Esophagus squamous epithelium (tissue), 5 donors: ENCODE data around the gene FURIN. TPM values are rescaled to one million over a fixed set of nuclear protein-coding genes. Genes with fewer than 3 reads are reported as not detected.
"Not testable (repeated sequence)": the region's sequence is repeated elsewhere in the genome, so short reads cannot be mapped to it uniquely, and the experiment has no call there.

Experiments
- DNase-seq: peaks from one replicate; lab custom pipeline; 2025; lab: John Stamatoyannopoulos, UW
- H3K27ac ChIP-seq, 4 donors: fragments of 200-600 bp; sonication (generic); one replicate each; pipeline ENCODE4 v1.5.1; 2016 to 2019; ENCODE audit warnings: mild to moderate bottlenecking in 1 of 4
- H3K27me3 ChIP-seq, 4 donors: fragments of 200-600 bp; sonication (generic); 1 replicate in 3 of 4; 2 replicates in 1 of 4; pipeline versions ENCODE4 v1.5.1 to v1.6.0; 2017 to 2021; ENCODE audit warnings: antibody characterized with exemption in 1 of 4
- H3K36me3 ChIP-seq, 3 donors: fragments of 200-600 bp; sonication (generic); one replicate each; pipeline ENCODE4 v1.5.1; 2016 to 2019
- H3K4me1 ChIP-seq, 3 donors: fragments of 200-600 bp; sonication (generic); one replicate each; pipeline ENCODE4 v1.5.1; 2017 to 2019
- H3K4me3 ChIP-seq, 4 donors: fragments of 200-600 bp; sonication (generic); 1 replicate in 3 of 4; 2 replicates in 1 of 4; pipeline ENCODE4 v1.5.1; 2016 to 2019; ENCODE audit warnings: mild to moderate bottlenecking in 2 of 4, moderate library complexity in 1 of 4
- H3K9me3 ChIP-seq, 3 donors: fragments of 200-600 bp; sonication (generic); one replicate each; pipeline ENCODE4 v1.5.1; 2016 to 2019
- POLR2A ChIP-seq, 4 donors: fragments of 450-650 bp; IDR thresholded peaks; one replicate each; pipeline ENCODE4 v1.6.1; 2017; ENCODE audit warnings: antibody characterized with exemption in 4 of 4, mild to moderate bottlenecking in 4 of 4, moderate library complexity in 3 of 4
- WGBS, 2 donors: methylation state at CpG; one replicate each; pipeline ENCODE4 v1.1.5; 2018; 5-methylcytosine and 5-hydroxymethylcytosine counted together
- intact Hi-C: fragments of 100-400 bp; cut with DNase I; formaldehyde crosslinking; loops from one replicate; pipeline ENCODE4 v1.15.0; 2022
- total RNA-seq, 4 donors: library from RNA; depleted of rRNA; stranded (reverse); fragments of >200 nt; gene quantifications; one replicate each; pipeline ENCODE4 v1.1.0, GENCODE V29; 2016
- TF ChIP-seq, protein P1 (sequence below), 6 experiments: fragments of 450-650 bp in 4 of 6; fragments of 200-600 bp in 2 of 6; sonication (generic) in 2 of 6; IDR thresholded peaks; one replicate each; pipeline ENCODE4 v1.5.1; 2016 to 2019; ENCODE audit warnings: antibody characterized with exemption in 6 of 6, mild to moderate bottlenecking in 4 of 6, moderate library complexity in 4 of 6
- donor health status: DM: yes; HTN: yes; CAD: no.

Gene FURIN
- total RNA-seq, 4 donors from 2014 or later = 27.7 to 43.3 (median 38.5) TPM

DNA sequence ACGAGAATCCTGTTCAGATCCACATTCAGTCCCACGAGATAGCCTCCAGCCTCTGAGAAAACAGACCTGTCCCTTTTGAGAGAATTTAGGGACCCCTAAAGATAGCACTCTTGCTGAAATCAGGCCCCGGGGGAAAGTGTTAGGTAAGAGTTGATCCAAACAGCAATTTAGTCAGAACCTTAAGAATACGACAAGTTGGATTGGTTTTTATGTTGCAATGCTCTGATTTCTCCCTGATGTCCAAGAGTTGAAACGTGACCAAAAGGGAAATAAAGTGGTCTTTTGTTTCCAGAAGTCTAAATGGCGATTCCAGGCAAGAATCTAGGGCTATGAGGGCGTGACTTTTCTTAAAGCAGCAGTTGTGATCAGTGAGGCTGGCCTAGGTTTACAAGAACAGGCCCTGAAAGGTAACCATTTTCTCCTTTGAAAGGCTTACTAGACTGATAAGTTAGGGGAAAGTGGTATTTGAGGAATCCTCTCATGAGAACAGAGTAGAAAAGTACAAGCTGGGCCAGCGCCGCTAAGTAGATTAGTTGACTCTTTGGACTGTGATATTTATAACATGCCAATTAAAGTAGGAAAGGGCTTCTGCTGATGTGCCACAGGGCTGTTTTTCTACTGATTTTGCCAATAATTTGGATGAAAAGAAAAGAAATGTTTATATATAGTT is 39.6 kb downstream of the FURIN start:
- TF ChIP-seq POLR2A (IDR thresholded peaks at IDR 0.05) = no peak
- TF ChIP-seq, protein P1, sequence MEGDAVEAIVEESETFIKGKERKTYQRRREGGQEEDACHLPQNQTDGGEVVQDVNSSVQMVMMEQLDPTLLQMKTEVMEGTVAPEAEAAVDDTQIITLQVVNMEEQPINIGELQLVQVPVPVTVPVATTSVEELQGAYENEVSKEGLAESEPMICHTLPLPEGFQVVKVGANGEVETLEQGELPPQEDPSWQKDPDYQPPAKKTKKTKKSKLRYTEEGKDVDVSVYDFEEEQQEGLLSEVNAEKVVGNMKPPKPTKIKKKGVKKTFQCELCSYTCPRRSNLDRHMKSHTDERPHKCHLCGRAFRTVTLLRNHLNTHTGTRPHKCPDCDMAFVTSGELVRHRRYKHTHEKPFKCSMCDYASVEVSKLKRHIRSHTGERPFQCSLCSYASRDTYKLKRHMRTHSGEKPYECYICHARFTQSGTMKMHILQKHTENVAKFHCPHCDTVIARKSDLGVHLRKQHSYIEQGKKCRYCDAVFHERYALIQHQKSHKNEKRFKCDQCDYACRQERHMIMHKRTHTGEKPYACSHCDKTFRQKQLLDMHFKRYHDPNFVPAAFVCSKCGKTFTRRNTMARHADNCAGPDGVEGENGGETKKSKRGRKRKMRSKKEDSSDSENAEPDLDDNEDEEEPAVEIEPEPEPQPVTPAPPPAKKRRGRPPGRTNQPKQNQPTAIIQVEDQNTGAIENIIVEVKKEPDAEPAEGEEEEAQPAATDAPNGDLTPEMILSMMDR (IDR thresholded peaks at IDR 0.05) = no peak
- H3K36me3 ChIP-seq = peaks cover 35 to 82% (median 56%) of the 10 kb centered on the region in 3 donors
- no peak overlapping the region for H3K27ac ChIP-seq
- DNase-seq = no peak
- no peaks in the 10 kb centered on the region for H3K9me3 ChIP-seq
- H3K4me1 ChIP-seq = peaks cover 8 to 23% (median 9%) of the 10 kb centered on the region in 3 donors
- no peaks in the 10 kb centered on the region for H3K27me3 ChIP-seq
- 81 to 88% methylated on average over 8 to 9 of the region's 9 CpGs for WGBS, 2 donors
- H3K4me3 ChIP-seq = no peak overlapping the region
- intact Hi-C loops = no loop called here

DNA sequence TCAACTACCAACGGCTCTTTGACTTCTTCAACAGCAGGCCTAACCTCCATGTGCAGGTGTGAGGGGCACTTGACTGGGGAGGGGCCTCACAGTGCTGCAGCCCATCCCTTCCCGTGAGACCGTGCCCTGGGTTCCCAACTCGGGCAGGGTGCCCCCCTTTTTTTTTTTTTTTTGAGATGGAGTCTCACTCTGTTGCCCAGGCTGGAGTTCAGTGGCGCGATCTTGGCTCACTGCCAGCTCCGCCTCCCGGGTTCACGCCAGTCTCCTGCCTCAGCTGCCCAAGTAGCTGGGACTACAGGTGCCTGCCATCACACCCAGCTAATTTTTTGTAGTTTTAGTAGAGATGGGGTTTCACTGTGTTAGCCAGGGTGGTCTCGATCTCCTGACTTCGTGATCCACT is 41.1 kb downstream of the FURIN start:
- intact Hi-C loops, H3K4me3 ChIP-seq, H3K9me3 ChIP-seq, DNase-seq, H3K27me3 ChIP-seq, H3K27ac ChIP-seq, H3K4me1 ChIP-seq: not testable (repeated sequence)
- H3K36me3 ChIP-seq = peaks cover 50 to 97% (median 63%) of the 10 kb centered on the region in 3 donors
- 81 to 87% methylated on average over 9 to 11 of the region's 11 CpGs for WGBS, 2 donors

DNA sequence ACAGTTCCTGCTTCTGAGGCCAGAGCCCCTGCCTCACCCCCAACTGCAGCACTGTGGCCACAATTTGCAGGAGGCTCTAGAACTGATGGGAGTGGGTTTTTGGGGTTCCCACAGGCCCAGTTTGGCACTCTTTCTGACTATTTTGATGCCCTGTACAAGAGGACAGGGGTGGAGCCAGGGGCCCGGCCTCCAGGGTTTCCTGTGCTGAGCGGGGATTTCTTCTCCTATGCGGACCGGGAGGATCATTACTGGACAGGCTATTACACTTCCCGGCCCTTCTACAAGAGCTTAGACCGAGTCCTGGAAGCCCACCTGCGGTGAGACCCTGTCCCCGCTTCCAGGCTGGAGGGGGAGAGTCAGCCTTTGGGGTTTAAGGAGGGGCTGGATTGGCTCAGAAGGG is 41.6 kb downstream of the FURIN start:
- WGBS, 2 donors = 90 to 93% methylated on average over 2 to 6 of the region's 8 CpGs
- TF ChIP-seq POLR2A (IDR thresholded peaks at IDR 0.05) = no peak
- TF ChIP-seq, protein P1 (IDR thresholded peaks at IDR 0.05) = no peak
- no peaks in the 10 kb centered on the region for H3K27me3 ChIP-seq
- no peak overlapping the region for H3K4me3 ChIP-seq
- no peaks in the 10 kb centered on the region for H3K9me3 ChIP-seq
- peaks cover 52 to 100% (median 68%) of the 10 kb centered on the region in 3 donors for H3K36me3 ChIP-seq
- peaks cover 0 to 4% (median 0%) of the 10 kb centered on the region in 3 donors for H3K4me1 ChIP-seq
- DNase-seq = no peak
- H3K27ac ChIP-seq = no peak overlapping the region
- intact Hi-C loops = no loop called here

- DNase-seq = no peak
These were observed 42.3 kb downstream of the FURIN start for GRCh38 chr15:90910441-90911301.

DNA sequence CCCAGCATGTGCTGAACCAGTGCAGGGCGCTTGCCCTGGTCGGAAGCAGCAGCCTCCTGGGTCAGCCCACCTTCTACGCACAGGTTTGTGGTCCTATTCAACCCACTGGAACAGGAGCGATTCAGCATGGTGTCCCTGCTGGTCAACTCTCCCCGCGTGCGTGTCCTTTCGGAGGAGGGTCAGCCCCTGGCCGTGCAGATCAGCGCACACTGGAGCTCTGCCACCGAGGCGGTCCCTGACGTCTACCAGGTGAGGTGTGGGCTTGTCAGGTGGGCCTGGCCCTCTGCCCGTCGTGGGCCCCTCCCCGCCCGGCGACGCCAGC is 42.9 kb downstream of the FURIN start:
- intact Hi-C loops = no loop called here
- Histone ChIP-seq H3K4me1 (no peaks in the 10 kb centered on the region), H3K9me3 (no peaks in the 10 kb centered on the region), H3K27ac (no peak overlapping the region), H3K4me3 (no peak overlapping the region), H3K27me3 (no peaks in the 10 kb centered on the region), H3K36me3 (peaks cover 44 to 100% (median 59%) of the 10 kb centered on the region in 3 donors)
- TF ChIP-seq, protein P1 (IDR thresholded peaks at IDR 0.05) = no peak
- no peak for TF ChIP-seq POLR2A (IDR thresholded peaks at IDR 0.05)
- WGBS, 2 donors = 88% methylated on average over 6 of the region's 19 CpGs; no CpG with 5 or more reads in 1 of the 2 donors
- no peak for DNase-seq

More at GRCh38 chr15:90910441-90911301, 42.3 kb downstream of the FURIN start:
- TF ChIP-seq POLR2A (IDR thresholded peaks at IDR 0.05) = no peak
- TF ChIP-seq, protein P1 (IDR thresholded peaks at IDR 0.05) = no peak
- intact Hi-C loops = no loop called here
- WGBS, 2 donors = 93 to 96% methylated on average over 10 to 13 of the region's 24 CpGs
- Histone ChIP-seq H3K9me3 (no peaks in the 10 kb centered on the region), H3K4me1 (no peaks in the 10 kb centered on the region), H3K36me3 (peaks cover 49 to 100% (median 65%) of the 10 kb centered on the region in 3 donors), H3K27ac (no peak overlapping the region), H3K4me3 (no peak overlapping the region), H3K27me3 (no peaks in the 10 kb centered on the region)
